ENCODE data around the gene TEX26.

The TEX26 gene

DNA sequence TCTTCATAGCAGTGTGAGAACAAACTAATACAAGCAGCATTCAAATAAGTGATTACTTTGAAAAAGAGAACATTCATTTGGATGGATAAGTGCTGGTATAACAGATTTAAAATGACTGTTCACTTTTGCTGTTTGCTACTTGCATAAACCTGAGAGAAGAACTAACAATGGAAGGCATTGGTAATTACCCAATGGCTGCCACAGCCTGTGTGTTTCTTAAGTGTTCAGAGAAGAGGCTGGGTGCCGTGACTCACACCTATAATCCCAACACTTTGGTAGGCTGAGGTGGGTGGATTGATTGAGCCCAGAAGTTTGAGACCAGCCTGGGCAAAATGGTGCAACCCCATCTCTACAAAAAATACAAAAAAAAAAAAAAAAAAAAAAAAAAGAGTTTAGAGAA is 4.9 kb upstream of the TEX26 start:
- no peaks in the 10 kb centered on the region for H4K20me1 ChIP-seq (ENCODE audit: insufficient read depth)
- H3K4me3 ChIP-seq (IDR thresholded peaks at IDR 0.05; ENCODE audit: insufficient read depth, low read depth, low read length), result no peak overlapping the region
- TF ChIP-seq, protein P1, sequence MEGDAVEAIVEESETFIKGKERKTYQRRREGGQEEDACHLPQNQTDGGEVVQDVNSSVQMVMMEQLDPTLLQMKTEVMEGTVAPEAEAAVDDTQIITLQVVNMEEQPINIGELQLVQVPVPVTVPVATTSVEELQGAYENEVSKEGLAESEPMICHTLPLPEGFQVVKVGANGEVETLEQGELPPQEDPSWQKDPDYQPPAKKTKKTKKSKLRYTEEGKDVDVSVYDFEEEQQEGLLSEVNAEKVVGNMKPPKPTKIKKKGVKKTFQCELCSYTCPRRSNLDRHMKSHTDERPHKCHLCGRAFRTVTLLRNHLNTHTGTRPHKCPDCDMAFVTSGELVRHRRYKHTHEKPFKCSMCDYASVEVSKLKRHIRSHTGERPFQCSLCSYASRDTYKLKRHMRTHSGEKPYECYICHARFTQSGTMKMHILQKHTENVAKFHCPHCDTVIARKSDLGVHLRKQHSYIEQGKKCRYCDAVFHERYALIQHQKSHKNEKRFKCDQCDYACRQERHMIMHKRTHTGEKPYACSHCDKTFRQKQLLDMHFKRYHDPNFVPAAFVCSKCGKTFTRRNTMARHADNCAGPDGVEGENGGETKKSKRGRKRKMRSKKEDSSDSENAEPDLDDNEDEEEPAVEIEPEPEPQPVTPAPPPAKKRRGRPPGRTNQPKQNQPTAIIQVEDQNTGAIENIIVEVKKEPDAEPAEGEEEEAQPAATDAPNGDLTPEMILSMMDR (conservative IDR thresholded peaks at IDR 0.05; ENCODE audit: low read depth, low read length), result no peak
- H3K27ac ChIP-seq, result no peak overlapping the region
- H3K36me3 ChIP-seq (ENCODE audit: insufficient read depth), result no peaks in the 10 kb centered on the region
- no peaks in the 10 kb centered on the region for H3K4me1 ChIP-seq (ENCODE audit: low read depth, poor library complexity, severe bottlenecking)
- H3K9ac ChIP-seq, result no peak overlapping the region
- no peak overlapping the region for H2AFZ ChIP-seq (ENCODE audit: low read depth)
- H3K4me2 ChIP-seq, result no peak overlapping the region
- H3K79me2 ChIP-seq (ENCODE audit: insufficient read depth, low read depth), result no peaks in the 10 kb centered on the region
- no peaks in the 10 kb centered on the region for H3K27me3 ChIP-seq (ENCODE audit: insufficient read depth, low read depth)

DNA sequence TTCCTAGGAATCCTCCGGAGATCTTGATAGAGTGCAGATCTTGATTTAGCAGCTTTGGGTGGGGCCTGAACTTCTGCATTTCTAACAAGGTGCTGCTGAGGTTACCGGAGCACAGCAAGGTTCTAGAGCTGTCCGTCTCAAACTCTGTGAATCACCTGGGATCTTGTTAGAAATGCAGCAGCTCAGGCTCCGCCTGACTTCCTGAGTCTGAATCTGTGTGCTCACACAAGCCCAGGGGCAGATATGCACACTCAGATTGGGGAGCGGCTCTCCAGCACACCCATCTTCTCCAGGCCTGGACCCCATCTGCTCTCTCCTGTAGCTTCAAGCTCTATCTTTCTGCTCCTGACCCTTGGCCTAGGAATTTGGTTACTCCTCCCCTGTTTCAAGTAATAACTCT is 3.5 kb upstream of the TEX26 start:
- TF ChIP-seq, protein P1 (conservative IDR thresholded peaks at IDR 0.05; ENCODE audit: low read depth, low read length), result no peak
- no peaks in the 10 kb centered on the region for H3K27me3 ChIP-seq (ENCODE audit: insufficient read depth, low read depth)
- no peak overlapping the region for H3K4me2 ChIP-seq
- H3K9ac ChIP-seq, result no peak overlapping the region
- H4K20me1 ChIP-seq (ENCODE audit: insufficient read depth), result no peaks in the 10 kb centered on the region
- H3K4me3 ChIP-seq (IDR thresholded peaks at IDR 0.05; ENCODE audit: insufficient read depth, low read depth, low read length), result no peak overlapping the region
- H3K27ac ChIP-seq, result no peak overlapping the region
- no peaks in the 10 kb centered on the region for H3K36me3 ChIP-seq (ENCODE audit: insufficient read depth)
- no peaks in the 10 kb centered on the region for H3K4me1 ChIP-seq (ENCODE audit: low read depth, poor library complexity, severe bottlenecking)
- H3K79me2 ChIP-seq (ENCODE audit: insufficient read depth, low read depth), result no peaks in the 10 kb centered on the region
- H2AFZ ChIP-seq (ENCODE audit: low read depth), result no peak overlapping the region

DNA sequence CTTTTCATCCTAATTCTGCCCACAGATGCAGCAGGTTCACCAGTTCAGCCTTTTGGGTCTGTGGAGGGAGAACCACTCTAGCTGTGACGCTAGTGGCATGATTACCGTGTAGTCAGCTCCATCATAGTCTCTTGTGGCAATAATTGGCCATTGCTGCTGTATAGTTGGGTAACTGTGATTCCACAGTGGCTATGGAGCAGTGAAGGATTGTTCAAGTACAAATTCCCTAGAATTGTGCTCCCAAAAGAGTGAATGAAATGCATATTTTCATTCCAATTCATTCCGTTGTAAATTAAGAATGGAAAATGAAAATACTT is 856 bp downstream of the TEX26 start:
- H3K27me3 ChIP-seq (ENCODE audit: insufficient read depth, low read depth), result no peaks in the 10 kb centered on the region
- H3K79me2 ChIP-seq (ENCODE audit: insufficient read depth, low read depth), result no peaks in the 10 kb centered on the region
- no peak overlapping the region for H3K4me3 ChIP-seq (IDR thresholded peaks at IDR 0.05; ENCODE audit: insufficient read depth, low read depth, low read length)
- no peak overlapping the region for H2AFZ ChIP-seq (ENCODE audit: low read depth)
- no peak overlapping the region for H3K27ac ChIP-seq
- H3K4me1 ChIP-seq (ENCODE audit: low read depth, poor library complexity, severe bottlenecking), result no peaks in the 10 kb centered on the region
- TF ChIP-seq, protein P1 (conservative IDR thresholded peaks at IDR 0.05; ENCODE audit: low read depth, low read length), result no peak
- no peak overlapping the region for H3K9ac ChIP-seq
- no peaks in the 10 kb centered on the region for H3K36me3 ChIP-seq (ENCODE audit: insufficient read depth)
- H3K4me2 ChIP-seq, result no peak overlapping the region
- no peaks in the 10 kb centered on the region for H4K20me1 ChIP-seq (ENCODE audit: insufficient read depth)

DNA sequence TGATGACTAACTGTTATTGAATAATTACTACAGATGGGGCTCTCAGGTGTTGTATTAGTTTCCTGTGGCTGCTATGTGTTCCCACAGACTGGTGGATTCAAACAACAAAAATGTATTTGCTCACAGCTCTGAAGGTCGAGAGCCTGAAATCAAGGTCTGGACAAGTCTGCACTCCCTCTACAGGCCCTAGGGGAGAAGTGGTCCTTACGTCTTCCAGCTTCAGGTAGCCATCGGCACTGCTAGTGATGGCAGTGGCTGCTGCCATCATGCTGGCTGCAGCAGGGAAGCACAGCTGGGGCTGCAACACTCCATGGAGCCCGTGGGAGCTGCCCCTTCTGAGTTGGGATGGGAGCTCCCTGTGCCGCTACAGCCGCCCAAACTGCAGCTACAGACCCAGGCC is 1.9 kb downstream of the TEX26 start:
- Histone ChIP-seq H3K4me1 (ENCODE audit: low read depth, poor library complexity, severe bottlenecking) (no peaks in the 10 kb centered on the region), H3K27me3 (ENCODE audit: insufficient read depth, low read depth) (no peaks in the 10 kb centered on the region), H3K79me2 (ENCODE audit: insufficient read depth, low read depth) (no peaks in the 10 kb centered on the region), H3K4me3 (IDR thresholded peaks at IDR 0.05; ENCODE audit: insufficient read depth, low read depth, low read length) (no peak overlapping the region), H3K9ac (no peak overlapping the region), H2AFZ (ENCODE audit: low read depth) (no peak overlapping the region), H4K20me1 (ENCODE audit: insufficient read depth) (no peaks in the 10 kb centered on the region), H3K4me2 (no peak overlapping the region), H3K27ac (no peak overlapping the region), H3K36me3 (ENCODE audit: insufficient read depth) (no peaks in the 10 kb centered on the region)
- TF ChIP-seq, protein P1 (conservative IDR thresholded peaks at IDR 0.05; ENCODE audit: low read depth, low read length), result no peak

DNA sequence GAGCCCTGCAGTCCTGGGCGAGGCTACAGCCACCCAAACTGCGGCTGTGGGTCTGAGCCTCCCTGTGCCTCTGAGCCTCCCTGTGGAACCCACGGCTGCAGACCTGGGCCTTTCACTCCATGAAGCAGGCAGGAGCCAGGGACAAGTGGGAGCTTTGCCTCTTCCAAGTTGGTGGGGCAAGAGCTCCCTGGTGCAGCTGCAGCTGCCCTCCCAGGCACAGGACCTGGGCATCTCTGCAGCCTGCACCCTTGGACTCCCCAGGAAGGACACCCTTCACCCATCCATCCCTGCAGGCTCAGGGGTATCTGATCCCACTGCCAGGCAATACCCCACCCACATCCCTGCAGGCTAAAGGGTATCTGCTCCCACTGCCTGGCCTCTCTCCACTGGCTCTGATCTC is 2.3 kb downstream of the TEX26 start:
- no peak overlapping the region for H3K27ac ChIP-seq
- H3K9ac ChIP-seq, result no peak overlapping the region
- H3K27me3 ChIP-seq (ENCODE audit: insufficient read depth, low read depth), result no peaks in the 10 kb centered on the region
- no peaks in the 10 kb centered on the region for H4K20me1 ChIP-seq (ENCODE audit: insufficient read depth)
- no peaks in the 10 kb centered on the region for H3K79me2 ChIP-seq (ENCODE audit: insufficient read depth, low read depth)
- no peak overlapping the region for H3K4me2 ChIP-seq
- no peaks in the 10 kb centered on the region for H3K4me1 ChIP-seq (ENCODE audit: low read depth, poor library complexity, severe bottlenecking)
- no peaks in the 10 kb centered on the region for H3K36me3 ChIP-seq (ENCODE audit: insufficient read depth)
- TF ChIP-seq, protein P1 (conservative IDR thresholded peaks at IDR 0.05; ENCODE audit: low read depth, low read length), result no peak
- H3K4me3 ChIP-seq (IDR thresholded peaks at IDR 0.05; ENCODE audit: insufficient read depth, low read depth, low read length), result no peak overlapping the region
- no peak overlapping the region for H2AFZ ChIP-seq (ENCODE audit: low read depth)

All from KMS-11 (cell line).